GM18526 (cell line): ENCODE data around the gene SYP.

Source experiments
- POLR2A ChIP-seq: IDR thresholded peaks from 3 replicates; pipeline ENCODE4 v1.6.1; 2011; ENCODE audit not compliant: insufficient read length; ENCODE audit errors: extremely low read depth

The SYP gene

DNA sequence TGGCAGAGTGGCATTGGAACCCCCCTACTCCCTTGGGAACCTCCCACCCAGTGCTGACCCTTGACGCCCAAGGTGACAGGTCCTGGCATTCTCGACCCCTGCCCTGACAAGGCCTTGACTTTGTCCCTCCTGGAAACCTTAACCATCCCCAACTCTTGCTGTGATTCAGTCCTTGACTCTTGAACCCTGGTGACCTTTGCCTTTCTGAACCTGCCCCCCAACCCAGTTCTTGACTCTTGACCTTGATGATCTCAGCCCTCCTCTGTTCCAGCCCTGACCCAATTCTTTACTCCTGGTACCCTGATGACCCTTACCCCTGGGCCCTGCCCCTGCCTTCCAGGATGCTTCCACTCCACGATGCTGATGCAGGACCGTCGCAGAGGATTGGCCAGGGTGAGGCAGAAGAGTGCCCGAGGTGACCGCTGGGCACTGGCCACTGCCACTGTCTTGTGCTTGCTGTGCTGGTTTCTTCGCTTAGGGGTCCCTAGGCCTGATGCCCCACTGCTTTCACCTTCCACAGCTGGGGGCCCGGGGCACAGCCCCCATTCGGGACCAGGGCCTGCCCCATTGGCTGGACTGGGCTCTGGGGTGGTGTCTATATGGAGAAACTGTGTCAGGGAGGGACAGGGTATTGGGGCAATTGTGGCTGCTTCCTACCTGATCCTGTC, 31.5 kb upstream of the SYP start:
- TF ChIP-seq POLR2A, result no peak

- no peak for TF ChIP-seq POLR2A
These were observed 30.7 kb upstream of the SYP start for GRCh38 chrX:49230500-49231232.

GRCh38 chrX:49228185-49228584, 28.2 kb upstream of the SYP start:
- no peak for TF ChIP-seq POLR2A

- TF ChIP-seq POLR2A, result no peak
These were observed 27.7 kb upstream of the SYP start for GRCh38 chrX:49227726-49228125.

- TF ChIP-seq POLR2A, result no peak
These were observed 27.0 kb upstream of the SYP start for GRCh38 chrX:49226946-49227345.

DNA sequence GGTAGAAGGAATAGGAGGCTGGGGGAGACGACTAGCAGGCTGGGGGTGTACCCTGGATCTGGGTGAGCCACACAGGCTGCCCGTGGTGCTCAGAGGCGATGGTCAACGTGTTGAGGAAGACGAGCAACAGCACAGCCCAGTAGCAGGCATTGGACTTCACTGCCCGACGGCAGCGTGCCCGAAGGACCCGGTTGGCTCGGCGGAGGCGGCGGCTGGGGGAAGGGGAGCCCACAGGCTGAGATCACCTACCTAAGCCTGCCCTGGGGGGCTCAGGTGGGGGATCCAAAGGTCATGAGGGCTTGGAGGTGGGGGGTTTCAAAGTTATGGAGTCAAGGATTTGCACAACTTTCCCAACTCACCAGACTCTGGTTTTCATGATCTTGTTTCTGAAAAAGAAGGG, 25.9 kb upstream of the SYP start:
- no peak for TF ChIP-seq POLR2A

DNA sequence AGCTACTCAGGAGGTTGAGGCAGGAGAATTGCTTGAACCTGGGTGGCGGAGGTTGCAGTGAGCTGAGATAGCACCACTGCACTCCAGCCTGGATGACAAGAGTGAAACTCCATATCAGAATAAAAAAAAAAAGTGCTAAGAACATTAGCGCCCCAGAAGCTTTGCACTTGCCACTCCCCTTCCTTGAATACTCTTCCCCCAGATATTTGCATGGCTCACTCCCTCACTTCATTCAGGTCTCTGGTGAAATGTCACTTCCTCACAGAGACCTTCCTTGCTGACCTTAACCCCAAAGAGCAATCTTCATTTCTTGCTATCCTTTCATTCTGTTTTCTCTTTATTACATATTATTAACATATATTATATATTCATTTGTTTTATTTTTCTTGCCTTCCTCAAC, 21.9 kb upstream of the SYP start:
- TF ChIP-seq POLR2A, result no peak

- no peak for TF ChIP-seq POLR2A
These were observed 20.1 kb upstream of the SYP start for GRCh38 chrX:49220100-49220499.

GRCh38 chrX:49214996-49215526, 15.1 kb upstream of the SYP start:
- no peak for TF ChIP-seq POLR2A

DNA sequence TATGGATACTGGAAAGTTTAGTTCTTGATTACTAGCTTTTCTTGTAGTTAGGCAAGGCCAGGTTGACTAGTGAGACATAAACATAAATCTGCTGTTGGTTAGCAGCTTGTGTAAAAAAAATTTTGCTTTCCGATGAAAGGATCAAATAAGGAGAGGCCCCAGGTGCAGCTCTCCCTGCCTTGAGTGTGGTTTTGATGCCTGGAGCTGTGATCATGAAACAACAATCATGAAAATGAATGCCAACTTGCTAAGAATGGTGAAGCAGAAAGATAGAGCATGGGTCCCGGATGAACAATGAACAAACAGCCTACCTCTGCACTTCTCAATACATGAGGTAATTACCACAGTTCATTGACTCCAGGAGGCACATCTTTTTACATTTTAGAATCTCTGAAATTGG, 14.4 kb upstream of the SYP start:
- no peak for TF ChIP-seq POLR2A

DNA sequence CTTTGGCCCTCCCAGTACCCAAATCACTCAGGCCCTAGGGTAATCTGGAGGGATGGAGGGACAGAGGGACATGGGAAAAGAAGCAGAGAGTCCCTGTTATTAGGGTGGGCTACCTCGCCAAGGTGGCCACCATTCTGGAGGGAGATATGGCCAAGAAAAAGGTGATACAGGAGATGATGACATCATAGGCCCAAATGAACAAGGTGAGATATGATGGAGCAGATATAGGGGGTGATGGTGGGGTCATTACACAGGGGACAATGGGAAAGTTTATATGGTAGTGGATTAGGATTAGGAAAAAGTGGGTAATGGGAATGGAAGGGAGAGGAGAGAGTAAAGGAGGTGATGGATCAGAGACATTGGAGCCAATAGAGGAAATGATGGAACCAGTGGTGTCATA, 12.9 kb upstream of the SYP start:
- no peak for TF ChIP-seq POLR2A

DNA sequence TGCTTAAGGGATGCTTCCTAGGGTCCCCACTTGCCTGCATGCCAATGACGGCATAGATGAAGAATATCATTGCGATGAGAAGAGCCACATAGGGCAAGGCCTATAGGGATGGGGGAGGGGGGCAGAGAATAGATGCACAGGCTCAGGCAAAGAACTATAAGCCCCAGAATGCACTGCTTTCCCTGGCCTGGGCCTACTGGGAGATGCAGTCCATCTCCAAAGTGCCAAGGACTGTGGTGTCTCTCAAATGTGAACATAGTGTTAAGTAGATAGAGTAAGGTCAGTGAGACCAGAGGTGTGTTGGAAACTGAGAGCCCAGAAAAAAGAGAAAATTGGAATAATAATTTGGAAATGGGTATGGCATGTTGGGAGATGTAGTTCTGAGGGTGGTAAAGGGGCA, 12.2 kb upstream of the SYP start:
- TF ChIP-seq POLR2A, result no peak

- no peak for TF ChIP-seq POLR2A
These were observed 11.1 kb upstream of the SYP start for GRCh38 chrX:49211074-49211473.

DNA sequence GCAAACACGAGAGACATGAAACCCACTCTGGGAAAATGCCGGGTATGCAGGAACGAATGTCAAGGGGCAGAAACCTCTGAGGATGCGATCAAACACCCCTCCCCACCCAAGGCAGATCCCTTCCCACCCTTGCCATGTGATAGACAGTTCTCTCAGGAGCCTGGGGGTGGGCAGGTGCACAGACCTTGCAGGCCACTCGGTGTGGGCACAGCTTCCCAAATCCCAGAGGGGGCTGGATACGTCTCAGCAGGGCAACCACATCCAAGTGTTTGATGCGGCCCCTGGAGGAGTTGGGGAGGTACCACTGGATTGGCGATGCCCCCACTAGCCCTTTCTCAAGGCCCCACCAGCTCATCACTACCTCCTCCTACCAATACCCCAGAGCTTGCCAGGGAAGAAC, 10.4 kb upstream of the SYP start:
- no peak for TF ChIP-seq POLR2A

DNA sequence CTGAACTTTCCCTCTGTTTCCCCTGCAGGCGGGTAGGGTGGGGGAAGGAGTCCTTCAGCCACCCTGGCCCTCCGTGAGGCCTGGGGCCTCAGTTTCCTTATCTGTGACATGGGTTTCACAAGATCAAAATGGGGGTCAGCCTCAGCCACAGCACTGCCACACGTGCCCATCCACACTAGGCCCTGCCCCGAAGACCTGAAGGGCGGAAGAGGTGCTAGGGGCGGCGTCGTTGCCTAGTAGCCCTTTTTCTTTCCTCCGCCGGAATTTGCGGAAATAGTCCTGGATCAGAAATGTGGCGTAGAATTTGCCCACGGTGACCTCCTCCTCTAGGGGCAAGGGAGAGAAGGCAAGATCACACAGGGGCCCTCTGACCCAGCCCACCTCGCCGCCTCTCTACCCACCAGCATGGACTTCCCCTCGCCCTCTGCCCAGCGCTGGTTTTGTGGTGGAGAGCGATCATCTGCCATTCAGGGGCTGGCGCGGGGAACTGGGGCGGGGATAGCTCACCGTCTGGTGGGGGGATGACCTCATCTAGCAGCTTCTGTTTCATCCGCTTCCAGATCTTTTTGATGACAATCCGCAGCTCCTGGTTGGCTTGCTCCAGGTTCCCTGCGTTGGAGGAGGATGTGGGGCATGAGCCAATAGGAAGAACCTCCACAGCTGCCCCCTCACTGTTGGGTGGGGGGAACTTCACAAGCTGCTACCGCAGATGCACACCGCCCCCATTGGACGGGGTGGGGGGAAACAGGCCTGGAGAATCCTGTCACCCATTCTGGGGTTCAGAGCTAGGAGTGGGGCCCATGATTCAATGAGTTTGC, 9.7 kb upstream of the SYP start:
- TF ChIP-seq POLR2A, result no peak

GRCh38 chrX:49208399-49208798, 8.4 kb upstream of the SYP start:
- TF ChIP-seq POLR2A, result no peak

GRCh38 chrX:49206543-49206942, 6.5 kb upstream of the SYP start:
- no peak for TF ChIP-seq POLR2A

GRCh38 chrX:49205443-49205842, 5.5 kb upstream of the SYP start:
- no peak for TF ChIP-seq POLR2A
